Neural cell (in vitro differentiated cells): ENCODE results near the gene FECH. TPM values are rescaled to one million over a fixed set of nuclear protein-coding genes. Genes with fewer than 3 reads are reported as not detected.

Experiments
- H2AFZ ChIP-seq: fragments of 200-600, 300-800 bp; sonication (generic), shearing (Covaris generic); 2 replicates; pipeline ENCODE4 v1.6.0; 2014; ENCODE audit warnings: low read depth, mild to moderate bottlenecking, antibody characterized with exemption, low read length, moderate library complexity
- H3F3A ChIP-seq: fragments of 200-600 bp; shearing (Covaris generic); 2 replicates; pipeline ENCODE4 v1.6.1; 2016; ENCODE audit warnings: mild to moderate bottlenecking, moderate library complexity, mixed read lengths, antibody characterized with exemption, low read length; ENCODE audit not compliant: insufficient read depth, poor library complexity, severe bottlenecking
- H3K27ac ChIP-seq: fragments of 200-600, 300-800 bp; sonication (generic), shearing (Covaris generic); 2 replicates; pipeline ENCODE4 v1.5.1; 2014; ENCODE audit warnings: mild to moderate bottlenecking, low read length, moderate library complexity
- H3K27me3 ChIP-seq: fragments of 300-800, 200-600 bp; sonication (generic), shearing (Covaris generic); 2 replicates; pipeline ENCODE4 v1.6.0; 2014; ENCODE audit warnings: mild to moderate bottlenecking, low read depth, low read length, moderate library complexity; ENCODE audit not compliant: insufficient read depth
- H3K36me3 ChIP-seq: fragments of 300-800, 200-600 bp; sonication (generic), shearing (Covaris generic); 2 replicates; pipeline ENCODE4 v1.5.1; 2014; ENCODE audit warnings: mild to moderate bottlenecking, antibody characterized with exemption, low read length, moderate library complexity; ENCODE audit not compliant: insufficient read depth
- H3K4me2 ChIP-seq: fragments of 300-800, 200-600 bp; sonication (generic), shearing (Covaris generic); 2 replicates; pipeline ENCODE4 v1.6.0; 2014; ENCODE audit warnings: mild to moderate bottlenecking, low read length
- H3K4me3 ChIP-seq: fragments of 300-800, 200-600 bp; sonication (generic), shearing (Covaris generic); 2 replicates; pipeline ENCODE4 v1.5.1; 2014; ENCODE audit warnings: mild to moderate bottlenecking, low read length, moderate library complexity
- H3K79me2 ChIP-seq: fragments of 200-600 bp; shearing (Covaris generic); replicated peaks from 2 replicates; pipeline ENCODE4 v1.6.0; 2014; ENCODE audit warnings: mild to moderate bottlenecking, low read length, moderate library complexity; ENCODE audit not compliant: insufficient read depth
- H3K9ac ChIP-seq: fragments of 300-800, 200-600 bp; sonication (generic), shearing (Covaris generic); 2 replicates; pipeline ENCODE4 v1.6.1; 2016; ENCODE audit warnings: mild to moderate bottlenecking, low read length, mixed read lengths
- H3K9me2 ChIP-seq: fragments of 200-600 bp; shearing (Covaris generic); 2 replicates; pipeline ENCODE4 v1.6.1; 2016; ENCODE audit warnings: mild to moderate bottlenecking, low read length, mixed read lengths; ENCODE audit not compliant: insufficient read depth
- H3K9me3 ChIP-seq: fragments of 200-600, 300-800 bp; sonication (generic), shearing (Covaris generic); 2 replicates; pipeline ENCODE4 v1.6.1; 2016; ENCODE audit warnings: mild to moderate bottlenecking, mixed run types, low read length, moderate library complexity, mixed read lengths
- H4K20me1 ChIP-seq: fragments of 200-600 bp; shearing (Covaris generic); 2 replicates; pipeline ENCODE4 v1.6.1; 2016; ENCODE audit warnings: mild to moderate bottlenecking, mixed run types; ENCODE audit not compliant: insufficient read depth
- CTCF ChIP-seq: fragments of 450-650 bp; IDR thresholded peaks from 2 replicates; pipeline ENCODE4 v1.5.1; 2014; ENCODE audit warnings: antibody characterized with exemption, mild to moderate bottlenecking, moderate library complexity; ENCODE audit not compliant: poor library complexity, severe bottlenecking
- EP300 ChIP-seq: fragments of 450-650 bp; conservative IDR thresholded peaks from 2 replicates; pipeline ENCODE4 v1.6.1; 2014; ENCODE audit warnings: antibody characterized with exemption, mild to moderate bottlenecking, moderate library complexity; ENCODE audit not compliant: poor library complexity, severe bottlenecking
- EZH2 ChIP-seq: fragments of 200-600, 300-800 bp; shearing (Covaris generic), sonication (generic); IDR thresholded peaks from 2 replicates; pipeline ENCODE4 v1.6.1; 2014; ENCODE audit warnings: antibody characterized with exemption, low read length, borderline replicate concordance, mild to moderate bottlenecking; ENCODE audit not compliant: insufficient read depth, poor library complexity, severe bottlenecking
- MXI1 ChIP-seq: fragments of 450-650 bp; conservative IDR thresholded peaks from 2 replicates; pipeline ENCODE4 v1.6.1; 2014; ENCODE audit warnings: antibody characterized with exemption, mild to moderate bottlenecking; ENCODE audit not compliant: poor library complexity, severe bottlenecking
- POLR2AphosphoS5 ChIP-seq: IDR thresholded peaks from 2 replicates; pipeline ENCODE4 v1.6.1; 2012
- RAD21 ChIP-seq: fragments of 450-650 bp; conservative IDR thresholded peaks from 2 replicates; pipeline ENCODE4 v1.6.1; 2014; ENCODE audit warnings: antibody characterized with exemption, mild to moderate bottlenecking, moderate library complexity
- REST ChIP-seq: IDR thresholded peaks from 2 replicates; pipeline ENCODE4 v1.6.1; 2012; ENCODE audit warnings: borderline replicate concordance
- SMC3 ChIP-seq: fragments of 450-650 bp; conservative IDR thresholded peaks from 2 replicates; pipeline ENCODE4 v1.6.1; 2014; ENCODE audit warnings: antibody characterized with exemption, mild to moderate bottlenecking, moderate library complexity; ENCODE audit not compliant: poor library complexity
- TAF1 ChIP-seq: IDR thresholded peaks from 2 replicates; pipeline ENCODE4 v1.6.1; 2012; ENCODE audit warnings: low read depth
- polyA plus RNA-seq: library from polyadenylated mRNA; depleted of rRNA; stranded (reverse); fragments of >200 nt; gene quantifications from 2 replicates; pipeline ENCODE4 v1.2.3, GENCODE V29; 2014

FECH gene
- polyA plus RNA-seq, 1 donor from 2014 or later = 17.1 TPM

GRCh38 chr18:57619876-57620275 is 33.4 kb upstream of the FECH start:
- no peak for TF ChIP-seq TAF1
- no peak for TF ChIP-seq CTCF
- no peak for TF ChIP-seq RAD21
- TF ChIP-seq REST = no peak
- TF ChIP-seq MXI1 = no peak
- no peak for TF ChIP-seq EZH2
- TF ChIP-seq SMC3 = no peak
- TF ChIP-seq POLR2AphosphoS5 = no peak
- no peak for TF ChIP-seq EP300
- Histone ChIP-seq H3K27ac (no peak overlapping the region), H3K9ac (no peak overlapping the region), H3K4me2 (no peak overlapping the region), H2AFZ (no peak overlapping the region), H3K9me3 (no peaks in the 10 kb centered on the region), H3K4me3 (peak overlapping the region; percentile 86), H3K9me2 (no peaks in the 10 kb centered on the region), H3K79me2 (peaks cover 17% of the 10 kb centered on the region), H3K27me3 (no peaks in the 10 kb centered on the region), H4K20me1 (no peaks in the 10 kb centered on the region), H3F3A (no peaks in the 10 kb centered on the region), H3K36me3 (no peaks in the 10 kb centered on the region)

- H3K79me2 ChIP-seq = peaks cover 17% of the 10 kb centered on the region
- no peaks in the 10 kb centered on the region for H3K9me2 ChIP-seq
- H3K27me3 ChIP-seq = no peaks in the 10 kb centered on the region
- H3K27ac ChIP-seq = no peak overlapping the region
- no peaks in the 10 kb centered on the region for H3F3A ChIP-seq
- no peaks in the 10 kb centered on the region for H3K9me3 ChIP-seq
- H2AFZ ChIP-seq = no peak overlapping the region
- TF ChIP-seq RAD21 = no peak
- TF ChIP-seq TAF1 = no peak
- TF ChIP-seq CTCF = no peak
- TF ChIP-seq EP300 = no peak
- TF ChIP-seq SMC3 = no peak
- no peak for TF ChIP-seq EZH2
- no peak for TF ChIP-seq MXI1
- no peak for TF ChIP-seq REST
- TF ChIP-seq POLR2AphosphoS5 = no peak
- H4K20me1 ChIP-seq = no peaks in the 10 kb centered on the region
- H3K36me3 ChIP-seq = no peaks in the 10 kb centered on the region
- H3K9ac ChIP-seq = no peak overlapping the region
- no peak overlapping the region for H3K4me2 ChIP-seq
- no peak overlapping the region for H3K4me3 ChIP-seq
Measured at GRCh38 chr18:57618910-57619309, 32.4 kb upstream of the FECH start.
